Endothelial cell of umbilical vein (primary cell): Measurements from ENCODE around the gene FAM234B. TPM values are rescaled to one million over a fixed set of nuclear protein-coding genes. Genes with fewer than 3 reads are reported as not detected.

Experiments
- BruUV-seq: library from RNA; stranded (reverse); fragments of 400-500 nt; replicated peaks from 2 replicates; lab custom pipeline; 2021; lab: Mats Ljungman, UMichigan
- CTCF ChIA-PET: fragments of 300-600, 350-600 bp; sonication (Branson Sonifier 250); formaldehyde crosslinking; loops from one replicate; lab custom pipeline; 2021; ENCODE audit warnings: antibody characterized with exemption, inconsistent platforms; lab: Charles Lee
- POLR2A ChIA-PET: fragments of 300-600, 350-600 bp; sonication (Branson Sonifier 250); formaldehyde crosslinking; loops from one replicate; lab custom pipeline; 2021; ENCODE audit warnings: antibody characterized with exemption, inconsistent platforms; lab: Charles Lee
- DNase-seq: peaks from one replicate; pipeline ENCODE4 v3.0.0-alpha.2; 2011; ENCODE audit warnings: low read depth, low spot score
- FAIRE-seq: peaks from 2 replicates; lab custom pipeline; 2011; peaks lifted over from hg19 to GRCh38; lab: Jason Lieb, UNC
- H2AFZ ChIP-seq: 2 replicates; pipeline ENCODE4 v1.6.0; 2012; ENCODE audit warnings: low read depth, low read length, control low read depth, inconsistent platforms
- H3K27ac ChIP-seq: 2 replicates; pipeline ENCODE4 v1.5.1; 2011; ENCODE audit warnings: low read depth, mild to moderate bottlenecking, control low read depth, low read length, moderate library complexity; ENCODE audit not compliant: insufficient read depth
- H3K27me3 ChIP-seq, 2 experiments: 2 replicates each; pipeline versions ENCODE4 v1.6.0 to v1.6.1; 2011; ENCODE audit warnings: low read length in 2 of 2, mixed read lengths in 1 of 2; ENCODE audit not compliant: control insufficient read depth in 2 of 2, insufficient read depth in 2 of 2
- H3K36me3 ChIP-seq, 2 experiments: 2 replicates in 1 of 2; 3 replicates in 1 of 2; pipeline ENCODE4 v1.5.1; 2011; ENCODE audit warnings: low read length in 2 of 2, mild to moderate bottlenecking in 1 of 2, moderate library complexity in 1 of 2; ENCODE audit not compliant: control insufficient read depth in 2 of 2, insufficient read depth in 2 of 2; ENCODE audit errors: extremely low read depth in 1 of 2
- H3K4me1 ChIP-seq: 3 replicates; pipeline ENCODE4 v1.5.1; 2011; ENCODE audit warnings: mild to moderate bottlenecking, low read length; ENCODE audit not compliant: control insufficient read depth, insufficient read depth; ENCODE audit errors: extremely low read depth
- H3K4me2 ChIP-seq: 2 replicates; pipeline ENCODE4 v1.6.1; 2011; ENCODE audit warnings: low read length, control low read depth, mixed read lengths; ENCODE audit not compliant: insufficient read depth
- H3K4me3 ChIP-seq, 3 experiments: fragments of 200-600 bp in 1 of 3; sonication (generic), shearing (Covaris generic) in 1 of 3; replicated peaks in 1 of 3; 2 replicates each; pipeline ENCODE4 v1.5.1; 2011 to 2016; ENCODE audit warnings: control low read depth in 3 of 3, low read length in 3 of 3, mild to moderate bottlenecking in 2 of 3, inconsistent platforms in 1 of 3, low read depth in 1 of 3, moderate library complexity in 1 of 3; ENCODE audit not compliant: insufficient read depth in 1 of 3
- H3K79me2 ChIP-seq: 2 replicates; pipeline ENCODE4 v1.6.0; 2012; ENCODE audit warnings: low read length, inconsistent platforms; ENCODE audit not compliant: control insufficient read depth, insufficient read depth
- H3K9ac ChIP-seq: replicated peaks from 2 replicates; pipeline ENCODE3; 2011; ENCODE audit warnings: low read length, control low read depth; ENCODE audit not compliant: insufficient read depth; ENCODE audit errors: extremely low read depth
- H3K9me1 ChIP-seq: replicated peaks from 3 replicates; pipeline ENCODE4 v1.6.0; 2011; ENCODE audit warnings: mild to moderate bottlenecking, low read length; ENCODE audit not compliant: control insufficient read depth, insufficient read depth; ENCODE audit errors: extremely low read depth
- H3K9me3 ChIP-seq: replicated peaks from 2 replicates; pipeline ENCODE4 v1.5.1; 2012; ENCODE audit warnings: low read length, inconsistent platforms; ENCODE audit not compliant: control insufficient read depth, insufficient read depth
- H4K20me1 ChIP-seq: replicated peaks from 2 replicates; pipeline ENCODE3; 2011; ENCODE audit warnings: mild to moderate bottlenecking, low read length; ENCODE audit not compliant: control insufficient read depth, insufficient read depth; ENCODE audit errors: extremely low read depth
- EZH2 ChIP-seq: IDR thresholded peaks from 2 replicates; pipeline ENCODE4 v1.6.1; 2012; ENCODE audit warnings: borderline replicate concordance, low read depth, mild to moderate bottlenecking, moderate library complexity, low read length, inconsistent platforms; ENCODE audit not compliant: severe bottlenecking
- FOS ChIP-seq: IDR thresholded peaks from 2 replicates; pipeline ENCODE4 v1.6.1; 2011; ENCODE audit warnings: mild to moderate bottlenecking, low read length, moderate library complexity, borderline replicate concordance; ENCODE audit not compliant: insufficient read depth
- GATA2 ChIP-seq: IDR thresholded peaks from 2 replicates; pipeline ENCODE4 v1.7.0; 2011; ENCODE audit warnings: low read depth, mild to moderate bottlenecking, moderate library complexity, mixed read lengths, low read length; ENCODE audit not compliant: insufficient read length, insufficient read depth
- JUN ChIP-seq: IDR thresholded peaks from 2 replicates; pipeline ENCODE4 v1.6.1; 2011; ENCODE audit warnings: borderline replicate concordance, low read depth; ENCODE audit not compliant: insufficient read length, insufficient read depth
- MYC ChIP-seq: IDR thresholded peaks from one replicate; pipeline ENCODE4 v1.6.1; 2011; ENCODE audit warnings: mild to moderate bottlenecking, low read depth, low read length
- POLR2A ChIP-seq: IDR thresholded peaks from 2 replicates; pipeline ENCODE4 v1.6.1; 2012; ENCODE audit warnings: low read depth, mild to moderate bottlenecking, control low read depth, low read length
- POLR2AphosphoS5 ChIP-seq: IDR thresholded peaks from 2 replicates; pipeline ENCODE4 v1.6.1; 2012; ENCODE audit warnings: low read depth, mild to moderate bottlenecking, control low read depth, low read length, moderate library complexity; ENCODE audit not compliant: insufficient read depth
- dilution Hi-C: fragments of 300-500 bp; cut with MboI; formaldehyde crosslinking; loops from one replicate; pipeline ENCODE4 v1.15.0; 2019; ENCODE audit warnings: low sequenced_read_pairs; ENCODE audit not compliant: extremely low pct_ligation_motif_present
- intact Hi-C: fragments of 100-400 bp; cut with micrococcal nuclease; formaldehyde crosslinking; loops from one replicate; pipeline ENCODE4 v1.10.0; 2022
- polyA plus RNA-seq, 4 experiments: library from polyadenylated mRNA; depleted of rRNA in 3 of 4; stranded (reverse) in 3 of 4; unstranded in 1 of 4; fragments of >200 nt; gene quantifications; 2 replicates each; pipeline versions ENCODE4 v1.2.1 to v1.2.3, GENCODE V29; 2011 to 2012; ENCODE audit warnings: missing spikeins in 1 of 4
- total RNA-seq: library from RNA; stranded (reverse); gene quantifications from 2 replicates; pipeline ENCODE4 v1.2.3, GENCODE V29; 2021
- TF ChIP-seq, protein P1 (sequence below), 2 donors: IDR thresholded peaks; 1 replicate in 1 of 2; 2 replicates in 1 of 2; pipeline ENCODE4 v1.5.1; 2011; ENCODE audit warnings: low read length in 2 of 2, mild to moderate bottlenecking in 2 of 2, moderate library complexity in 2 of 2, control low read depth in 1 of 2, inconsistent platforms in 1 of 2, low read depth in 1 of 2; ENCODE audit not compliant: insufficient read depth in 1 of 2; ENCODE audit errors: extremely low read depth in 1 of 2
- TF ChIP-seq, protein P2 (sequence below): IDR thresholded peaks from 2 replicates; pipeline ENCODE4 v1.6.1; 2011; ENCODE audit not compliant: insufficient read depth, insufficient read length

FAM234B gene
- total and polyA plus RNA-seq, 2 donors (not counting 3 experiments of a cell fraction or from before 2014, with no cell fraction given) = 4.9 to 13.2 TPM

DNA sequence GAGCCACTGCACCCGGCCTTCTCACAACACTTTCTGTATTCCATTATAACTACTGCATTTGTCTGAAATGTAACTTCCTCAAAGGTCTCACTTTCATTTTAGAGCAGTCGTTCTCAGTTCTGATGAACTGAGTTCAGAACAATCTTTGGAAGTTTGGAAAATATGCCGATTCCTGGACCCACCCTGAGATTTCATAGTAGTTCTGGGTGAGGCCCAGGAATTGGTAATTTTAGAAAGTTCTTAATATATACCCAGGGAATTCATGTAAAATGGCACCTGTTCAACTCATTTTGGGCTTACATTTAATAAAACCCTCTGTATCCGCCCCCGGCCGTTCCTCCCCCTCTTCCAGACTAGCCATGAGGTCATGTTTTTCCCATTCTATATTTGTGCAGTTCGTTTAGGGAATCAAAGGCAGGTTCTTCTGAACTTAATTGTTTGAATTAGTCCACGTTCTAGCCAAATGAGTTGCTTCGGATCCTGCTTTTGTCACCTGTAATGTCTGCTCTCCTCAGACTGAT lies 53.4 kb downstream of the FAM234B start:
- Histone ChIP-seq H3K9me1 (no peaks in the 10 kb centered on the region), H3K9ac (peak overlapping the region; percentile 96), H3K27ac (peak overlapping the region; percentile 99), H3K79me2 (no peaks in the 10 kb centered on the region), H4K20me1 (no peaks in the 10 kb centered on the region), H3K4me2 (peak overlapping the region; percentile 82), H3K36me3 (no peaks in the 10 kb centered on the region), H3K9me3 (no peaks in the 10 kb centered on the region), H3K4me3 (peak overlapping the region in 2 of 3 experiments; percentile 14 to 49), H3K27me3 (no peaks in the 10 kb centered on the region), H3K4me1 (peaks cover 67% of the 10 kb centered on the region), H2AFZ (peak overlapping the region; percentile 69)
- dilution Hi-C loops = no loop called here
- POLR2A ChIA-PET = interaction anchor here (0.6 to 1.4 kb wide), 7 partner anchors 11 to 113 kb away, joined by 3 to 10 read pairs (median 6); partner anchors contain the start of gene EMP1
- no peak for FAIRE-seq
- TF ChIP-seq GATA2 (no peak), POLR2AphosphoS5 (no peak), FOS (no peak), MYC (no peak), JUN (no peak), EZH2 (no peak), POLR2A (no peak)
- TF ChIP-seq, protein P1, sequence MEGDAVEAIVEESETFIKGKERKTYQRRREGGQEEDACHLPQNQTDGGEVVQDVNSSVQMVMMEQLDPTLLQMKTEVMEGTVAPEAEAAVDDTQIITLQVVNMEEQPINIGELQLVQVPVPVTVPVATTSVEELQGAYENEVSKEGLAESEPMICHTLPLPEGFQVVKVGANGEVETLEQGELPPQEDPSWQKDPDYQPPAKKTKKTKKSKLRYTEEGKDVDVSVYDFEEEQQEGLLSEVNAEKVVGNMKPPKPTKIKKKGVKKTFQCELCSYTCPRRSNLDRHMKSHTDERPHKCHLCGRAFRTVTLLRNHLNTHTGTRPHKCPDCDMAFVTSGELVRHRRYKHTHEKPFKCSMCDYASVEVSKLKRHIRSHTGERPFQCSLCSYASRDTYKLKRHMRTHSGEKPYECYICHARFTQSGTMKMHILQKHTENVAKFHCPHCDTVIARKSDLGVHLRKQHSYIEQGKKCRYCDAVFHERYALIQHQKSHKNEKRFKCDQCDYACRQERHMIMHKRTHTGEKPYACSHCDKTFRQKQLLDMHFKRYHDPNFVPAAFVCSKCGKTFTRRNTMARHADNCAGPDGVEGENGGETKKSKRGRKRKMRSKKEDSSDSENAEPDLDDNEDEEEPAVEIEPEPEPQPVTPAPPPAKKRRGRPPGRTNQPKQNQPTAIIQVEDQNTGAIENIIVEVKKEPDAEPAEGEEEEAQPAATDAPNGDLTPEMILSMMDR (IDR thresholded peaks at IDR 0.05; ENCODE audit: extremely low read depth in 1 of 2, insufficient read depth in 1 of 2, low read depth in 1 of 2, low read length in 2 of 2) = no peak
- TF ChIP-seq, protein P2, sequence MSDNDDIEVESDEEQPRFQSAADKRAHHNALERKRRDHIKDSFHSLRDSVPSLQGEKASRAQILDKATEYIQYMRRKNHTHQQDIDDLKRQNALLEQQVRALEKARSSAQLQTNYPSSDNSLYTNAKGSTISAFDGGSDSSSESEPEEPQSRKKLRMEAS = no peak
- no peak for DNase-seq
- CTCF ChIA-PET = interaction anchor here (1.0 to 6.0 kb wide), 8 partner anchors 18 to 114 kb away, joined by 5 to 89 read pairs (median 7); partner anchors contain the start of gene EMP1
- intact Hi-C loops = loop anchor here (1.0 to 5.0 kb wide), 13 partner anchors 18 to 375 kb away; partner anchors contain the start of genes FAM234B and HEBP1
- BruUV-seq = no TSS peak
